Measurements from ENCODE around the gene FADS3.

Gene FADS3

GRCh38 chr11:61905067-61905696 is 13.8 kb upstream of the FADS3 start:
- in situ Hi-C loops (cut with HindIII; ENCODE audit: low sequenced_read_pairs), result no loop called here
- DNase-seq (ENCODE audit: low read depth, low spot score), result no peak
- TF ChIP-seq CTCF (IDR thresholded peaks at IDR 0.05; ENCODE audit: low read depth, low read length), result no peak
- H3K4me3 ChIP-seq (ENCODE audit: low read depth, low read length), result no peak overlapping the region

GRCh38 chr11:61904539-61905048 is 13.2 kb upstream of the FADS3 start:
- DNase-seq (ENCODE audit: low read depth, low spot score), result no peak
- in situ Hi-C loops (cut with HindIII; ENCODE audit: low sequenced_read_pairs), result no loop called here
- no peak overlapping the region for H3K4me3 ChIP-seq (ENCODE audit: low read depth, low read length)
- no peak for TF ChIP-seq CTCF (IDR thresholded peaks at IDR 0.05; ENCODE audit: low read depth, low read length)

GRCh38 chr11:61903845-61904244 is 12.5 kb upstream of the FADS3 start:
- no peak for DNase-seq (ENCODE audit: low read depth, low spot score)
- in situ Hi-C loops (cut with HindIII; ENCODE audit: low sequenced_read_pairs), result no loop called here
- H3K4me3 ChIP-seq (ENCODE audit: low read depth, low read length), result no peak overlapping the region
- TF ChIP-seq CTCF (IDR thresholded peaks at IDR 0.05; ENCODE audit: low read depth, low read length), result no peak

GRCh38 chr11:61902313-61902712 is 11.0 kb upstream of the FADS3 start:
- no peak for DNase-seq (ENCODE audit: low read depth, low spot score)
- no peak overlapping the region for H3K4me3 ChIP-seq (ENCODE audit: low read depth, low read length)
- no peak for TF ChIP-seq CTCF (IDR thresholded peaks at IDR 0.05; ENCODE audit: low read depth, low read length)
- in situ Hi-C loops (cut with HindIII; ENCODE audit: low sequenced_read_pairs), result no loop called here

- no peak overlapping the region for H3K4me3 ChIP-seq (ENCODE audit: low read depth, low read length)
- DNase-seq (ENCODE audit: low read depth, low spot score), result no peak
- in situ Hi-C loops (cut with HindIII; ENCODE audit: low sequenced_read_pairs), result no loop called here
- no peak for TF ChIP-seq CTCF (IDR thresholded peaks at IDR 0.05; ENCODE audit: low read depth, low read length)
Measured at GRCh38 chr11:61901397-61901796, 10.1 kb upstream of the FADS3 start.

- DNase-seq (ENCODE audit: low read depth, low spot score), result no peak
- in situ Hi-C loops (cut with HindIII; ENCODE audit: low sequenced_read_pairs), result no loop called here
- H3K4me3 ChIP-seq (ENCODE audit: low read depth, low read length), result no peak overlapping the region
- no peak for TF ChIP-seq CTCF (IDR thresholded peaks at IDR 0.05; ENCODE audit: low read depth, low read length)
Measured at GRCh38 chr11:61900251-61900650, 8.9 kb upstream of the FADS3 start.
